Measurements from ENCODE around the gene PKDCC.

Gene PKDCC

GRCh38 chr2:42007551-42007950, 40.3 kb upstream of the PKDCC start:
- DNase-seq (ENCODE audit: low spot score), result no peak
- in situ Hi-C loops (cut with MboI; ENCODE audit: low sequenced_read_pairs, unreplicated experiment), result no loop called here
- no peak for TF ChIP-seq CTCF (IDR thresholded peaks at IDR 0.05; ENCODE audit: borderline replicate concordance, control extremely low read depth, extremely low read depth, insufficient read depth, missing control alignments)

- in situ Hi-C loops (cut with MboI; ENCODE audit: low sequenced_read_pairs, unreplicated experiment), result no loop called here
Measured at GRCh38 chr2:42008241-42008921, 39.4 kb upstream of the PKDCC start.

GRCh38 chr2:42009657-42010580, 37.9 kb upstream of the PKDCC start:
- DNase-seq (ENCODE audit: low spot score), result no peak
- no peak for TF ChIP-seq CTCF (IDR thresholded peaks at IDR 0.05; ENCODE audit: borderline replicate concordance, control extremely low read depth, extremely low read depth, insufficient read depth, missing control alignments)
- in situ Hi-C loops (cut with MboI; ENCODE audit: low sequenced_read_pairs, unreplicated experiment), result no loop called here

More at GRCh38 chr2:42008241-42008921, 39.4 kb upstream of the PKDCC start:
- TF ChIP-seq CTCF (IDR thresholded peaks at IDR 0.05; ENCODE audit: borderline replicate concordance, control extremely low read depth, extremely low read depth, insufficient read depth, missing control alignments), result no peak
- no peak for DNase-seq (ENCODE audit: low spot score)

- DNase-seq (ENCODE audit: low spot score), result no peak
- TF ChIP-seq CTCF (IDR thresholded peaks at IDR 0.05; ENCODE audit: borderline replicate concordance, control extremely low read depth, extremely low read depth, insufficient read depth, missing control alignments), result no peak
- in situ Hi-C loops (cut with MboI; ENCODE audit: low sequenced_read_pairs, unreplicated experiment), result no loop called here
Measured at GRCh38 chr2:42010743-42011298, 37.0 kb upstream of the PKDCC start.

- TF ChIP-seq CTCF (IDR thresholded peaks at IDR 0.05; ENCODE audit: borderline replicate concordance, control extremely low read depth, extremely low read depth, insufficient read depth, missing control alignments), result no peak
- in situ Hi-C loops (cut with MboI; ENCODE audit: low sequenced_read_pairs, unreplicated experiment), result no loop called here
Measured at GRCh38 chr2:42012137-42012536, 35.7 kb upstream of the PKDCC start.

GRCh38 chr2:42012651-42013050, 35.2 kb upstream of the PKDCC start:
- DNase-seq (ENCODE audit: low spot score), result no peak
- in situ Hi-C loops (cut with MboI; ENCODE audit: low sequenced_read_pairs, unreplicated experiment), result no loop called here
- TF ChIP-seq CTCF (IDR thresholded peaks at IDR 0.05; ENCODE audit: borderline replicate concordance, control extremely low read depth, extremely low read depth, insufficient read depth, missing control alignments), result no peak

More at GRCh38 chr2:42012137-42012536, 35.7 kb upstream of the PKDCC start:
- no peak for DNase-seq (ENCODE audit: low spot score)
